Calu3 (cell line): Measurements from ENCODE around the gene EGR2. TPM values are rescaled to one million over a fixed set of nuclear protein-coding genes. Genes with fewer than 3 reads are reported as not detected.

Experiments used
- BruUV-seq: library from RNA; stranded (reverse); fragments of 400-500 nt; replicated peaks from 2 replicates; lab custom pipeline; 2021; lab: Mats Ljungman, UMichigan
- CTCF ChIA-PET: fragments of 300-600 bp; sonication (Branson Sonifier 250); formaldehyde crosslinking; loops from one replicate; lab custom pipeline; 2022; ENCODE audit warnings: antibody characterized with exemption; lab: Charles Lee
- DNase-seq: peaks from one replicate; pipeline ENCODE4 v3.0.0; 2022
- H3K27ac Mint-ChIP-seq: one replicate; pipeline ENCODE4 v1.8.0; 2022; ENCODE audit warnings: mixed read lengths; ENCODE audit not compliant: unreplicated experiment
- H3K27me3 Mint-ChIP-seq: one replicate; pipeline ENCODE4 v1.8.0; 2022; ENCODE audit warnings: mixed read lengths; ENCODE audit not compliant: unreplicated experiment
- H3K36me3 Mint-ChIP-seq: one replicate; pipeline ENCODE4 v1.8.0; 2022; ENCODE audit warnings: mild to moderate bottlenecking, moderate library complexity, mixed read lengths; ENCODE audit not compliant: insufficient read depth, unreplicated experiment
- H3K4me1 Mint-ChIP-seq: one replicate; pipeline ENCODE4 v1.8.0; 2022; ENCODE audit warnings: mild to moderate bottlenecking, low read depth, mixed read lengths; ENCODE audit not compliant: unreplicated experiment
- H3K4me3 Mint-ChIP-seq: one replicate; pipeline ENCODE4 v1.8.0; 2022; ENCODE audit warnings: mild to moderate bottlenecking, low read depth, moderate library complexity, mixed read lengths; ENCODE audit not compliant: unreplicated experiment
- H3K9me3 Mint-ChIP-seq: one replicate; pipeline ENCODE4 v1.8.0; 2022; ENCODE audit warnings: low read depth, mixed read lengths; ENCODE audit not compliant: unreplicated experiment
- CTCF ChIP-seq: fragments of 200-600 bp; IDR thresholded peaks from one replicate; pipeline ENCODE4 v1.8.0; 2022; ENCODE audit warnings: antibody characterized with exemption; ENCODE audit not compliant: unreplicated experiment
- intact Hi-C: fragments of 100-400 bp; cut with micrococcal nuclease; formaldehyde crosslinking; loops from one replicate; pipeline ENCODE4 v1.10.0; 2022; ENCODE audit not compliant: unreplicated experiment
- total RNA-seq: library from RNA; stranded (reverse); gene quantifications from 2 replicates; pipeline ENCODE4 v1.2.3, GENCODE V29; 2022

The EGR2 gene
- total RNA-seq, 1 experiment from 2014 or later: 0.68 TPM

DNA sequence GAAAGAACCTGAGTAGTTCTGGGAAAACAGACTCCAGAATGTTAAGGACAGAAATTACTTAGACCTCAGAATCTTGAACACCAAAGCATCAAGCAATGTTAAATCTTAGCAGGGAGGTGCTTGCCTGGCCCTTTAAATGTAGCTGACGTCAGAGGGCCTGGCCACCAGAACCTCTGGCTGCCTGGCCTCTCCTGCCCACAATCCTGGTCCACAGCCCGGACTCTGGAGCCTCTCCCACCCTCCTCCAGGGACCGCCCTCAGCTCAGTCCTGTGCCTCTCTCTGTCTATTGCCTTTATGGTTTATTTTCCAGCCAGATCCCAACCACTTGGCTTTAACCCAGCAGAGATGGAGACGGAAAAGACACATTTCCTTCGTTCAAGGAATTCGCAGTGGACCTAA is 42.2 kb upstream of the EGR2 start:
- intact Hi-C loops: no loop called here
- DNase-seq: no peak
- CTCF ChIA-PET: no interaction called here
- Mint-ChIP-seq H3K4me3 (no peak overlapping the region), H3K36me3 (no peaks in the 10 kb centered on the region), H3K27me3 (peaks cover 12% of the 10 kb centered on the region), H3K4me1 (no peaks in the 10 kb centered on the region), H3K27ac (no peak overlapping the region), H3K9me3 (peaks cover 4% of the 10 kb centered on the region)
- no peak for TF ChIP-seq CTCF
- no TSS peak for BruUV-seq

DNA sequence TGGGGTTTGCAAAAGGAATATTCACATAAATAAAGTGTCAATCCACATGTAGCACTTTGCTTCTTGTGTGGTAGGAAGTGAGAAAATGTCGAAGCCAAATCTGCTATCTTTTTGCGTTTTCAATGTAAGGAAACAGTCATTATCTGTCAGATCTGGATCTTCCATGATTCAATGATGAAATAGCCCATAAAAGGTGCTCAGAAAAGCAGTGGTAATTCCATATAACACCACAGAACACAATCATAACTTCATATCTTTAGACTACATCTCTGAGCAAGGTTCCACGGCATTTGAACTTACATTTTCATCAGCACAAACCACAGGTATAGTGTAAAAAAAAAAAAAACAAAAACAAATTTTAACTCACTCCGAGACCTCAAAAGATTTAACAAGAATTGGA is 39.9 kb upstream of the EGR2 start:
- no TSS peak for BruUV-seq
- DNase-seq: no peak
- CTCF ChIA-PET: no interaction called here
- Mint-ChIP-seq H3K27me3 (no peaks in the 10 kb centered on the region), H3K4me1 (no peaks in the 10 kb centered on the region), H3K4me3 (no peak overlapping the region), H3K9me3 (no peaks in the 10 kb centered on the region), H3K36me3 (no peaks in the 10 kb centered on the region), H3K27ac (no peak overlapping the region)
- intact Hi-C loops: no loop called here
- TF ChIP-seq CTCF: no peak

- Mint-ChIP-seq H3K4me1 (no peaks in the 10 kb centered on the region), H3K9me3 (peaks cover 4% of the 10 kb centered on the region), H3K36me3 (no peaks in the 10 kb centered on the region), H3K4me3 (no peak overlapping the region), H3K27me3 (peaks cover 13% of the 10 kb centered on the region), H3K27ac (no peak overlapping the region)
- DNase-seq: no peak
- BruUV-seq: no TSS peak
- CTCF ChIA-PET: interaction anchor here (0.7 to 0.9 kb wide), 3 partner anchors 15 to 238 kb away, joined by 3 to 7 read pairs (median 3); no protein-coding TSS in a partner anchor
- intact Hi-C loops: no loop called here
- no peak for TF ChIP-seq CTCF
Observed at GRCh38 chr10:62853710-62854109, 37.5 kb upstream of the EGR2 start.

- Mint-ChIP-seq H3K4me3 (no peak overlapping the region), H3K27ac (no peak overlapping the region), H3K36me3 (no peaks in the 10 kb centered on the region), H3K27me3 (peaks cover 15% of the 10 kb centered on the region), H3K4me1 (no peaks in the 10 kb centered on the region), H3K9me3 (peaks cover 4% of the 10 kb centered on the region)
- intact Hi-C loops: no loop called here
- no peak for DNase-seq
- CTCF ChIA-PET: interaction anchor here (0.9 kb wide), 1 partner anchor 15 kb away, joined by 3 read pairs; no protein-coding TSS in a partner anchor
- no peak for TF ChIP-seq CTCF
- BruUV-seq: no TSS peak
Observed at GRCh38 chr10:62852961-62853702, 37.0 kb upstream of the EGR2 start.
